ENCODE data around the gene HMOX1. TPM values are rescaled to one million over a fixed set of nuclear protein-coding genes. Genes with fewer than 3 reads are reported as not detected.

HMOX1 gene
- total RNA-seq, 2 donors from 2014 or later, result 1.9 to 11.1 TPM

GRCh38 chr22:35413624-35414023 is 32.7 kb downstream of the HMOX1 start:
- no peak for DNase-seq (ENCODE audit: low spot score)
- no peak for TF ChIP-seq CTCF (IDR thresholded peaks at IDR 0.05)
- no peak overlapping the region for H3K4me3 ChIP-seq
- peaks cover 0 to 7% of the 10 kb centered on the region in 2 donors for H3K4me1 ChIP-seq
- H3K27ac ChIP-seq, result no peak overlapping the region
- H3K36me3 ChIP-seq, result peaks cover 60% of the 10 kb centered on the region
- H3K9me3 ChIP-seq, result no peaks in the 10 kb centered on the region
- H3K27me3 ChIP-seq, result no peaks in the 10 kb centered on the region

- H3K27me3 ChIP-seq, result no peaks in the 10 kb centered on the region
- no peaks in the 10 kb centered on the region for H3K9me3 ChIP-seq
- no peaks in the 10 kb centered on the region for H3K4me1 ChIP-seq
- no peak overlapping the region for H3K4me3 ChIP-seq
- no peak overlapping the region for H3K27ac ChIP-seq
- no peak for TF ChIP-seq CTCF (IDR thresholded peaks at IDR 0.05)
- peaks cover 67% of the 10 kb centered on the region for H3K36me3 ChIP-seq
- DNase-seq (ENCODE audit: low spot score), result no peak
Measured at GRCh38 chr22:35417606-35418005, 36.7 kb downstream of the HMOX1 start.

- Histone ChIP-seq H3K27ac (no peak overlapping the region), H3K4me3 (no peak overlapping the region), H3K27me3 (no peaks in the 10 kb centered on the region), H3K9me3 (no peaks in the 10 kb centered on the region), H3K36me3 (peaks cover 70% of the 10 kb centered on the region), H3K4me1 (no peaks in the 10 kb centered on the region)
- TF ChIP-seq CTCF (IDR thresholded peaks at IDR 0.05), result no peak
- no peak for DNase-seq (ENCODE audit: low spot score)
Measured at GRCh38 chr22:35418088-35418487, 37.2 kb downstream of the HMOX1 start.

GRCh38 chr22:35418731-35419130 is 37.8 kb downstream of the HMOX1 start:
- Histone ChIP-seq H3K27ac (no peak overlapping the region), H3K4me3 (no peak overlapping the region), H3K36me3 (peaks cover 65% of the 10 kb centered on the region), H3K27me3 (no peaks in the 10 kb centered on the region), H3K4me1 (no peaks in the 10 kb centered on the region), H3K9me3 (no peaks in the 10 kb centered on the region)
- DNase-seq (ENCODE audit: low spot score), result no peak
- no peak for TF ChIP-seq CTCF (IDR thresholded peaks at IDR 0.05)

GRCh38 chr22:35419756-35420155 is 38.9 kb downstream of the HMOX1 start:
- H3K36me3 ChIP-seq, result peaks cover 61% of the 10 kb centered on the region
- no peaks in the 10 kb centered on the region for H3K27me3 ChIP-seq
- H3K9me3 ChIP-seq, result no peaks in the 10 kb centered on the region
- H3K4me1 ChIP-seq, result no peaks in the 10 kb centered on the region
- no peak overlapping the region for H3K27ac ChIP-seq
- no peak overlapping the region for H3K4me3 ChIP-seq
- no peak for DNase-seq (ENCODE audit: low spot score)
- TF ChIP-seq CTCF (IDR thresholded peaks at IDR 0.05), result no peak

- Histone ChIP-seq H3K4me3 (no peak overlapping the region), H3K27ac (no peak overlapping the region), H3K9me3 (no peaks in the 10 kb centered on the region), H3K4me1 (no peaks in the 10 kb centered on the region), H3K36me3 (peaks cover 58% of the 10 kb centered on the region), H3K27me3 (no peaks in the 10 kb centered on the region)
- no peak for TF ChIP-seq CTCF (IDR thresholded peaks at IDR 0.05)
- no peak for DNase-seq (ENCODE audit: low spot score)
Measured at GRCh38 chr22:35421121-35421520, 40.2 kb downstream of the HMOX1 start.
